HG03432 (cell line): ENCODE results near the gene AGFG1.
"Not testable (repeated sequence)": the region's sequence is repeated elsewhere in the genome, so short reads cannot be mapped to it uniquely, and the experiment has no call there.

ENCODE experiments used
- ATAC-seq: cut with Tn5 transposase; IDR thresholded peaks from one replicate; pipeline ENCODE4 v1.9.1; 2021; ENCODE audit warnings: mild to moderate bottlenecking, moderate library complexity; ENCODE audit not compliant: unreplicated experiment

Gene AGFG1

DNA sequence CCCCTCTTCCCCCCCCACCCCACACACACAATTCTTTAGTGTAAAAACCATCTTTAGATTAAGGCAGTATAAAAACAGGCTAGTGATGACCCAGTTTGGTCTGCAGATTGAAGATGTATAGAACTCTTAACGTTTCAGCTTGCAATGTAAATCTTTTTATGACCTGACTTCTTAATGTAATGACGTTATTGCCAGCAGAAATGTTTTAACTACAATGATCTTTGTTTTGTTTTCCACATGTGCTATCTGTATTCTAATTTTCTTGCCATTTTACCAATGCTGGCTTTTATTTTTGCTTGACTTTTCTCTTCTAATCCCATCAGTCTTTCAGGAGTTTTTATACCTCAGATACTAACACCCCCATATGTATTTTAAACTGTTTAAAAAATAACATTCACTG lies 25.2 kb downstream of the AGFG1 start:
- ATAC-seq: no peak

- ATAC-seq: no peak
These were observed 27.8 kb downstream of the AGFG1 start for GRCh38 chr2:227499627-227500300.

GRCh38 chr2:227500301-227500630 lies 28.3 kb downstream of the AGFG1 start:
- no peak for ATAC-seq

- no peak for ATAC-seq
These were observed 31.8 kb downstream of the AGFG1 start for GRCh38 chr2:227503433-227504406.

- no peak for ATAC-seq
These were observed 32.7 kb downstream of the AGFG1 start for GRCh38 chr2:227504700-227505099.

GRCh38 chr2:227506456-227506855 lies 34.5 kb downstream of the AGFG1 start:
- ATAC-seq: no peak

GRCh38 chr2:227507963-227508362 lies 36.0 kb downstream of the AGFG1 start:
- ATAC-seq: no peak

DNA sequence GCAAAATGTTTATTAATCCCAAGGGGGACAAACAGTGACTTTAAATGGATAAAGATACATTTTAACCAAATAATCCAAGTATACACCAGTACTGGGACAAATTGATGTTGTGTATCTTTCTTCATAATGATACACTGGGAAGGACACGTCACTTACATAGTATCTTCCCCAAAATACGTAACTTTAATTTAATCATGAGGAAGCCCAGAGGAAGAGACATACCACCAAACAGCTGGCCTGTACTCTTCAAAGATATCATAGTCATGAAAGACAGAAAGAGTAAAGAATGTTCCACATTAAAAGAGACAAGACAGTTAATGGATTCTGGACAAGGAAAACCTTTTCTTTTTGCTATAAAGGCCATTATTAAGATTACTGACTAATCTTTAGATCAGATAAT lies 37.1 kb downstream of the AGFG1 start:
- no peak for ATAC-seq

DNA sequence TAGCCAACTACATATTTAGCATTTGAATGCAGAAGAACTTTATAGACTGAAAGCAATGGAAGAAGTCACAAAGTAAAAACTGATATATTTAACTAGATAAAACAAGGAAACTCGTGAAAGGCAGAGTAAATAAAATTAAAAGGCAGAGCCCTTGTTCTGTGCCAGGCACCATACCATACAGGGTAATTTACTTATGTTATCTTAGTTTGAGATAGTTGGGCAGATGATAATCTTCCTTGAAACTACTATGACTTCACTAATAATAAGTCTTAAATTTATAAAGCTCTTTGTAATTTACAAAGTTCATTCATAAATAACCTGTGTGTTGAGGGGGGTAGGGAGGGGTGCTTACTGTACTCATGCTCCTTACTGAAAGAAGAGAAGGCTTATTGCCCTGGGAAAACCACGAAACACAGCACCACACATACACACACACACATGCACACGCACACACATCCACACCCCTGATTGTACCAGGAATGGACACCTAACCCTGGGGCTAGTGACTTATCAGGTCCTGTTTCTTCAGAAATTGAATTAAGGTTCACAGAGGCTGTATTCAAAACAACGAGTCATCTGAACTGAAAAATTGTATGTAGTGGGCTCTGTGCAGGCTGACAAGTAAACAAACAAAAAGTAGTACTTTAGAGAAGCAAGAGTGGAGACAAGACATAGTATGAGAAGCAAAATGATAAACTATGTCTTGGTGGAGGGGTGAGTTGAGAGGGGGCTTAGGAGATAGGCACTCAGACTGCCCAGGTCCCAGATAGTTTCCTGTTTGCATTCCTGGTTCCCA lies 38.1 kb downstream of the AGFG1 start:
- ATAC-seq: no peak

GRCh38 chr2:227510620-227510958 lies 38.6 kb downstream of the AGFG1 start:
- ATAC-seq: no peak

- no peak for ATAC-seq
These were observed 39.4 kb downstream of the AGFG1 start for GRCh38 chr2:227511239-227511930.

- no peak for ATAC-seq
These were observed 40.0 kb downstream of the AGFG1 start for GRCh38 chr2:227511955-227512354.

- no peak for ATAC-seq
These were observed 41.2 kb downstream of the AGFG1 start for GRCh38 chr2:227513113-227513512.

DNA sequence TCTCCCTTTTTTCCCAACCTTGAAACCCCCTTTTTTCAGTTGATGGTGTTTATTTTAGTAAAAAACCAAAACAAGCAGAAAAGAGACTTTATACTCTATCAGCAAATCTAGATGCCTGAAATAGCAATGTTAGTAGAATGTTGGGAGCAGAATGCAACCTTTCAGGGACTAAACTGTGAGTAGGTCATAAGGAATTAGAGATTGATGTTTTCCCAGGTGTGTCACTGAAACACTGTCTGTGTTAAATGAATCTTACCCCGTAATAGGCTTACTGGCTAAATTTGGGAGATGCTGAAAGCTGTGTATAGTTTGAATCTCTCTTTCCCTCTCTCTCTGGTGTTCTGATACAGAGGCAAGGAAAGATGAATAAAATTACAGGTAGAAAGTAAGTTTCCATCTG lies 43.8 kb downstream of the AGFG1 start:
- ATAC-seq: no peak

GRCh38 chr2:227517724-227518123 lies 45.8 kb downstream of the AGFG1 start:
- ATAC-seq: no peak

DNA sequence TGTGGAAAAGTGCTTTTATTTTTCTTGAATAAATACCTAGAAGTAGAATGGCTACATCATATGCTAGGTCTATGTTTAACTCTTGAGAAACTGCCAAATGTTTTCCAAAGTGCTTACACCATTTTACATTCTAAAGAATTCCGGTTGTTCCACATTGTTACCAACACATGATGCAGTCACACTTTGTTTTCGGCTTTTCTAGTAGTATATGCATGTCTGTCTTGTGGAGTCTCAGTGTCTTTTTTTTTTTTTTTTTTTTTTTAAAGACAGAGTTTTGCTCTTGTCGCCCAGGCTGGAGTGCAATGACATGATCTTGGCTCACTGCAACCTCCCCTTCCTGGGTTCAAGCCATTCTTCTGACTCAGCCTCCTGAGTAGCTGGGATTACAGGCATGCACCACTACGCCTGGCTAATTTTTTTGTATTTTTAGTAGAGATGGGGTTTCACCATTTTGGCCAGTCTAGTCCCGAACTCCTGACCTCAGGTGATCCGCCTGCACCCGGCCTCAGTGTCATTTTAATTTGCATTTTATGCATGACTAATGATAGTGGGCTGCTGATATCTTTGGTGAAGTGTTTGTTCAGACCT lies 46.4 kb downstream of the AGFG1 start:
- not testable (repeated sequence) for ATAC-seq

GRCh38 chr2:227521178-227521577 lies 49.2 kb downstream of the AGFG1 start:
- not testable (repeated sequence) for ATAC-seq

GRCh38 chr2:227524665-227525064 lies 52.7 kb downstream of the AGFG1 start:
- ATAC-seq: no peak

DNA sequence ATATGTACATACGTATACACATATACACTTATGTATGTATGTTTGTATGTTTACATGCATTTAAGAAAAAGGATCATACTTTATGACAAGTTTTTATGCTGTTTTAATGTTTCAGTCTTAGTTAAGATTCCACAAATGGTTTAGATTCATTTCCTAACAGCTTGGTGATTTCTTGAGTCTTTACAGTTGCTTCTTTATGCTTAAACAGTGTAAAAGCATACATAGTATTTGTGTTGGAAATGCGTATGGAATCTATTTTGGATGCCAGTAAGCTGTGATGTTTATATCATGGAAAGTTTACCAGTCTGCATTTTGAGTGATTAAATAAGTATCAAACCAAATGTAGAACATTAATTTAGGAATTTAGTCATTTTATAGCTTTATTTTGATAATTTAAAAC lies 55.4 kb downstream of the AGFG1 start:
- no peak for ATAC-seq

GRCh38 chr2:227528803-227529202 lies 56.8 kb downstream of the AGFG1 start:
- ATAC-seq: no peak

GRCh38 chr2:227529871-227530270 lies 57.9 kb downstream of the AGFG1 start:
- no peak for ATAC-seq
